ENCODE data around the gene SP140.

DNA sequence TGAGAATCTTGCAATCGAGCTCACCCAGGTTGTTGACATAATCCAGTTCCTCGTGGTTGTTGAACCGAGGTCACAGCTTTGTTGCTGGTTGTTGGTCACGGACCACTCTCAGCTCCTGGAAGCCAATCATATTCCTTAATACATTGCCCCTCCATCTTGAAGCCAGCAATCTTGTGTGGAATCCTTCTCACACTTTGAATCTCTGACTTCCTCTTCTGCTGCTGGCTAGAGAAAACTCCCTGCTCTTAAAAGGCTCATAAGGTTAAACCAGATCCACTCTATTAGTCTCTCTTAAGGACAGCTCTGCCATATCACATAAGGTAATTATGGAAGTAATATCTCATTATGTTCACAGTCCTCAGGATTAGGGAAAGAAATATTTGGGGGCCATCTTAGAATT lies 41.1 kb downstream of the SP140 start:
- TF ChIP-seq, protein P1, sequence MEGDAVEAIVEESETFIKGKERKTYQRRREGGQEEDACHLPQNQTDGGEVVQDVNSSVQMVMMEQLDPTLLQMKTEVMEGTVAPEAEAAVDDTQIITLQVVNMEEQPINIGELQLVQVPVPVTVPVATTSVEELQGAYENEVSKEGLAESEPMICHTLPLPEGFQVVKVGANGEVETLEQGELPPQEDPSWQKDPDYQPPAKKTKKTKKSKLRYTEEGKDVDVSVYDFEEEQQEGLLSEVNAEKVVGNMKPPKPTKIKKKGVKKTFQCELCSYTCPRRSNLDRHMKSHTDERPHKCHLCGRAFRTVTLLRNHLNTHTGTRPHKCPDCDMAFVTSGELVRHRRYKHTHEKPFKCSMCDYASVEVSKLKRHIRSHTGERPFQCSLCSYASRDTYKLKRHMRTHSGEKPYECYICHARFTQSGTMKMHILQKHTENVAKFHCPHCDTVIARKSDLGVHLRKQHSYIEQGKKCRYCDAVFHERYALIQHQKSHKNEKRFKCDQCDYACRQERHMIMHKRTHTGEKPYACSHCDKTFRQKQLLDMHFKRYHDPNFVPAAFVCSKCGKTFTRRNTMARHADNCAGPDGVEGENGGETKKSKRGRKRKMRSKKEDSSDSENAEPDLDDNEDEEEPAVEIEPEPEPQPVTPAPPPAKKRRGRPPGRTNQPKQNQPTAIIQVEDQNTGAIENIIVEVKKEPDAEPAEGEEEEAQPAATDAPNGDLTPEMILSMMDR (conservative IDR thresholded peaks at IDR 0.05; ENCODE audit: low read depth, low read length): no peak
- TF ChIP-seq EZH2 (IDR thresholded peaks at IDR 0.05; ENCODE audit: borderline replicate concordance, low read depth, low read length, poor library complexity, severe bottlenecking): no peak
